ENCODE data around the gene GORASP1.

GORASP1 gene

GRCh38 chr3:39096775-39097174 lies 10.7 kb downstream of the GORASP1 start:
- Mint-ChIP-seq H3K9me3 (no peaks in the 10 kb centered on the region), H3K27me3 (ENCODE audit: low read depth) (no peaks in the 10 kb centered on the region), H3K4me3 (no peak overlapping the region), H3K4me1 (peaks cover 30% of the 10 kb centered on the region), H3K36me3 (ENCODE audit: low read depth) (peaks cover 47% of the 10 kb centered on the region), H3K27ac (peak overlapping the region; percentile 26 to 86 (median 65))
- no peak for TF ChIP-seq CTCF (IDR thresholded peaks at IDR 0.05; ENCODE audit: unreplicated experiment in 3 of 3)

- peaks cover 30% of the 10 kb centered on the region for H3K4me1 Mint-ChIP-seq
- no peak overlapping the region for H3K4me3 Mint-ChIP-seq
- no peaks in the 10 kb centered on the region for H3K9me3 Mint-ChIP-seq
- no peaks in the 10 kb centered on the region for H3K27me3 Mint-ChIP-seq (ENCODE audit: low read depth)
- H3K36me3 Mint-ChIP-seq (ENCODE audit: low read depth), result peaks cover 51% of the 10 kb centered on the region
- no peak for TF ChIP-seq CTCF (IDR thresholded peaks at IDR 0.05; ENCODE audit: unreplicated experiment in 3 of 3)
- H3K27ac Mint-ChIP-seq, result peak overlapping the region in 2 of 3 experiments; percentile 57 to 86
Observed at GRCh38 chr3:39095778-39096177, 11.6 kb downstream of the GORASP1 start.

- TF ChIP-seq CTCF (IDR thresholded peaks at IDR 0.05; ENCODE audit: unreplicated experiment in 3 of 3), result no peak
- H3K27ac Mint-ChIP-seq, result peak overlapping the region in 2 of 3 experiments; percentile 57 to 86
- H3K4me1 Mint-ChIP-seq, result peaks cover 30% of the 10 kb centered on the region
- H3K27me3 Mint-ChIP-seq (ENCODE audit: low read depth), result no peaks in the 10 kb centered on the region
- H3K4me3 Mint-ChIP-seq, result no peak overlapping the region
- H3K36me3 Mint-ChIP-seq (ENCODE audit: low read depth), result peaks cover 55% of the 10 kb centered on the region
- H3K9me3 Mint-ChIP-seq, result no peaks in the 10 kb centered on the region
Observed at GRCh38 chr3:39094851-39095677, 12.4 kb downstream of the GORASP1 start.

- Mint-ChIP-seq H3K36me3 (ENCODE audit: low read depth) (peaks cover 80% of the 10 kb centered on the region), H3K27me3 (ENCODE audit: low read depth) (no peaks in the 10 kb centered on the region), H3K4me3 (no peak overlapping the region)
Observed at GRCh38 chr3:39090922-39091321, 16.5 kb downstream of the GORASP1 start.

GRCh38 chr3:39088889-39089288 lies 18.5 kb downstream of the GORASP1 start:
- peaks cover 69% of the 10 kb centered on the region for H3K36me3 Mint-ChIP-seq (ENCODE audit: low read depth)
- H3K4me1 Mint-ChIP-seq, result peaks cover 3% of the 10 kb centered on the region
- H3K4me3 Mint-ChIP-seq, result no peak overlapping the region
- H3K9me3 Mint-ChIP-seq, result no peaks in the 10 kb centered on the region
- H3K27me3 Mint-ChIP-seq (ENCODE audit: low read depth), result no peaks in the 10 kb centered on the region
- peak overlapping the region in 1 of 3 experiments; percentile 82 for H3K27ac Mint-ChIP-seq
- TF ChIP-seq CTCF (IDR thresholded peaks at IDR 0.05; ENCODE audit: unreplicated experiment in 3 of 3), result no peak

More at GRCh38 chr3:39090922-39091321, 16.5 kb downstream of the GORASP1 start:
- H3K27ac Mint-ChIP-seq, result no peak overlapping the region
- TF ChIP-seq CTCF (IDR thresholded peaks at IDR 0.05; ENCODE audit: unreplicated experiment in 3 of 3), result no peak
- H3K4me1 Mint-ChIP-seq, result peaks cover 17% of the 10 kb centered on the region
- H3K9me3 Mint-ChIP-seq, result no peaks in the 10 kb centered on the region

- Mint-ChIP-seq H3K4me3 (no peak overlapping the region), H3K4me1 (peaks cover 3% of the 10 kb centered on the region), H3K36me3 (ENCODE audit: low read depth) (peaks cover 70% of the 10 kb centered on the region), H3K9me3 (no peaks in the 10 kb centered on the region), H3K27me3 (ENCODE audit: low read depth) (no peaks in the 10 kb centered on the region), H3K27ac (peak overlapping the region; percentile 12 to 82 (median 44))
- TF ChIP-seq CTCF (IDR thresholded peaks at IDR 0.05; ENCODE audit: unreplicated experiment in 3 of 3), result no peak
Observed at GRCh38 chr3:39088456-39088855, 19.0 kb downstream of the GORASP1 start.
